Cardiac fibroblast (primary cell): ENCODE measurements around the gene POC1A.

Source experiments
- DNase-seq, 2 donors: peaks; one replicate each; pipeline versions ENCODE4 v3.0.0 to v3.0.0-alpha.2; 2010; ENCODE audit warnings: low read depth in 2 of 2
- H3K4me3 ChIP-seq, 2 donors: replicated peaks in 1 of 2; 1 replicate in 1 of 2; 2 replicates in 1 of 2; pipeline ENCODE4 v1.5.1; 2011; ENCODE audit warnings: low read depth in 2 of 2, low read length in 2 of 2, mild to moderate bottlenecking in 2 of 2, moderate library complexity in 1 of 2
- TF ChIP-seq, protein P1 (sequence below): IDR thresholded peaks from one replicate; pipeline ENCODE4 v1.5.1; 2011; ENCODE audit warnings: low read depth, mild to moderate bottlenecking, low read length, inconsistent platforms

POC1A gene

GRCh38 chr3:52177701-52178042, 23.4 kb upstream of the POC1A start:
- no peak overlapping the region for H3K4me3 ChIP-seq
- no peak for DNase-seq
- TF ChIP-seq, protein P1, sequence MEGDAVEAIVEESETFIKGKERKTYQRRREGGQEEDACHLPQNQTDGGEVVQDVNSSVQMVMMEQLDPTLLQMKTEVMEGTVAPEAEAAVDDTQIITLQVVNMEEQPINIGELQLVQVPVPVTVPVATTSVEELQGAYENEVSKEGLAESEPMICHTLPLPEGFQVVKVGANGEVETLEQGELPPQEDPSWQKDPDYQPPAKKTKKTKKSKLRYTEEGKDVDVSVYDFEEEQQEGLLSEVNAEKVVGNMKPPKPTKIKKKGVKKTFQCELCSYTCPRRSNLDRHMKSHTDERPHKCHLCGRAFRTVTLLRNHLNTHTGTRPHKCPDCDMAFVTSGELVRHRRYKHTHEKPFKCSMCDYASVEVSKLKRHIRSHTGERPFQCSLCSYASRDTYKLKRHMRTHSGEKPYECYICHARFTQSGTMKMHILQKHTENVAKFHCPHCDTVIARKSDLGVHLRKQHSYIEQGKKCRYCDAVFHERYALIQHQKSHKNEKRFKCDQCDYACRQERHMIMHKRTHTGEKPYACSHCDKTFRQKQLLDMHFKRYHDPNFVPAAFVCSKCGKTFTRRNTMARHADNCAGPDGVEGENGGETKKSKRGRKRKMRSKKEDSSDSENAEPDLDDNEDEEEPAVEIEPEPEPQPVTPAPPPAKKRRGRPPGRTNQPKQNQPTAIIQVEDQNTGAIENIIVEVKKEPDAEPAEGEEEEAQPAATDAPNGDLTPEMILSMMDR, result no peak

GRCh38 chr3:52176951-52177700, 22.9 kb upstream of the POC1A start:
- no peak for DNase-seq
- H3K4me3 ChIP-seq, result no peak overlapping the region
- TF ChIP-seq, protein P1, result no peak

DNA sequence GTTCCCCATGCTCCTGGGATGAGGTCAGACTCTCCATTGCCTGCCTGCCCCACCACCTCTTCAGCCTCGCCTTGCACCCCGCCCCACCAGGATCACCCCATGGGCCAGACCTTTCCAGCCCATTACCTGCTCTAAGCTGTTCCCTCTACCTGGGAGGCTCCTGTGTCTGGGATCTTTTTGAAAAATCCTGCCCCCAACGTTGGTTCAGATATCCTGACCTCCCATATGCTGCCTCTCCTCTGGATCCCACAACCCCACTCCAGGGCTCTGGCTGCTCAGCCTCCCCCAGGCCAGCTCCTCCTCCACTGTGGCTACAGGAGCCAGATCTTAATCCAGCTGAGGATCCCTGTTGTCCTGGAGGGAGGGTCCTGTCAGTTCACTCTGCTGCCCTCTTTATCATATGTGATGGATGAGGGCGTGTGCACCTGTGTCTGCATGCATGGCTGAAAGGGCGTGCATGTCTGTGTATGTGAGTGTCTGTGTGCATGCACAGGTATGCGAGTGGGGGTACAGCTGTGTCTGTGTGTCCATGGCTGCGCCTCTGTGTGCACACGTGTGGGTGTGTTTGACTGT, 22.0 kb upstream of the POC1A start:
- H3K4me3 ChIP-seq, result no peak overlapping the region
- TF ChIP-seq, protein P1, result no peak

GRCh38 chr3:52175416-52176179, 21.4 kb upstream of the POC1A start:
- TF ChIP-seq, protein P1, result no peak
- no peak for DNase-seq
- no peak overlapping the region for H3K4me3 ChIP-seq

More for the DNA sequence above, 22.0 kb upstream of the POC1A start:
- no peak for DNase-seq

- no peak overlapping the region for H3K4me3 ChIP-seq
- DNase-seq, result peak in 1 of 2 donors; percentile 38
- TF ChIP-seq, protein P1, result no peak
These were observed 20.7 kb upstream of the POC1A start for GRCh38 chr3:52174896-52175295.

DNA sequence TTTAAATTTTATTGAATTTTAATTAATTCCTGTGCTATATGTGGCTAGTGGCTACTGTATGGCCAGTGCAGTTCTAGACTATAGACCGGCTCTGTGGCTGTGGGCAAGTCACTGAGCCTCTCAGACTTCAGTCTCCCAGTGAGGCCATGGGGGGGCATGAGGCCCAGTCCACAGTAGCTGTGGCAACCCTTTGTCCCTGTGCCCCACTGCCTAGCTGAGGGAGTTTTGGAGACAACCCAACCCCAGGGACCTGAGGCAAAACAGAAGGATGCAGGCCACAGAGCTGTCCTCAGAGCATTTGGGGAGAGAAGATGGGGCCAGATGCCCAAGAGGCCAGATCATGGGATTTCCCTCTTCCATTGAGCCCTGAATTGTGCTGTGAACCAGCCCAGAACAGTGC, 18.9 kb upstream of the POC1A start:
- TF ChIP-seq, protein P1, result no peak
- H3K4me3 ChIP-seq, result no peak overlapping the region
- no peak for DNase-seq
